ENCODE results near the gene FGG.

GRCh38 chr4:154566639-154567204 lies 45.7 kb downstream of the FGG start:
- TF ChIP-seq CTCF (IDR thresholded peaks at IDR 0.05) (no peak), POLR2A (IDR thresholded peaks at IDR 0.05) (no peak)

Measured in testis (tissue), 2 donors.